ENCODE data around the gene RASGEF1B.

RASGEF1B gene

GRCh38 chr4:81471588-81472280, at the start of gene RASGEF1B:
Gene RASGEF1B (minus strand): TSS chr4:81471907. CDS start chr4:81459508, 12,399 bp downstream.
- DNase-seq, result peak; percentile 87

- no peak for DNase-seq
Observed at GRCh38 chr4:81519856-81520255, 48.1 kb upstream of the RASGEF1B start.

GRCh38 chr4:81519427-81519773, 47.7 kb upstream of the RASGEF1B start:
- DNase-seq, result no peak

GRCh38 chr4:81518762-81519426, 47.2 kb upstream of the RASGEF1B start:
- no peak for DNase-seq

- no peak for DNase-seq
Observed at GRCh38 chr4:81516241-81516640, 44.5 kb upstream of the RASGEF1B start.

DNA sequence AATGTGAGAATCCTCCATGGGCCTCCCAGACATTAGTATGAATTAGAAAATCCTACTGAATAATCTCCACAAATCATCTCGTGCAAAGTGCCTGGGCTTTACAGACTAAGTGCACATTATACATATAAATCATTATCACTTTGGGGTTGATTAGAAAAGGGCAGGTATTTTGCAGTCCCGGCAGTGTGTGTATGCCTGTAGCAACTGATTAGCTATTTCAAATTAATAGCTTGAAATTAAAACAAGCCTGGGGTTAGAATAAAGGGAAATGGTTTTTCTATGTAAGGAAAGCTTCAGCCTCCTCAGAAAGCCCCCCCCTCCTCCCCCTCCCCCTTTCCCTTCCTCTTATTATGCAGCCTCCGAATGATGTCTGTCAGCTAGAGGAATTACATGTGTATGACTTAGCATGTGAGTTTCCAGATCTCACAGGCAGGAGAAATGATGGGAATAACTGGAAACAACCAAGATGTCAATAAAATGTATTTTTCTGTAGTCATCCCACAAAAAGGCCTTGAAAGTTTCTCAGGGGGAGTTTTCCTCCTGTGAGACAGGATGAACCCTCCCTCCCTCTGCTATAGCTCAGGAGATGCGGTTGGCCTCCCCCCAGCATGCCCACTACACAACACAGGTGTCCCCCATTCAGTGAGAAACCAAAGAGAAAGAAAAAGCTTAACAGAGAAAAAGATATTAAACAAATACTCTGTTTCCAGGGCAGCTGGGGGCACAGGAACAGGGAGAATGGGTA, 41.2 kb upstream of the RASGEF1B start:
- no peak for DNase-seq

GRCh38 chr4:81512001-81512756, 40.5 kb upstream of the RASGEF1B start:
- DNase-seq, result no peak

DNA sequence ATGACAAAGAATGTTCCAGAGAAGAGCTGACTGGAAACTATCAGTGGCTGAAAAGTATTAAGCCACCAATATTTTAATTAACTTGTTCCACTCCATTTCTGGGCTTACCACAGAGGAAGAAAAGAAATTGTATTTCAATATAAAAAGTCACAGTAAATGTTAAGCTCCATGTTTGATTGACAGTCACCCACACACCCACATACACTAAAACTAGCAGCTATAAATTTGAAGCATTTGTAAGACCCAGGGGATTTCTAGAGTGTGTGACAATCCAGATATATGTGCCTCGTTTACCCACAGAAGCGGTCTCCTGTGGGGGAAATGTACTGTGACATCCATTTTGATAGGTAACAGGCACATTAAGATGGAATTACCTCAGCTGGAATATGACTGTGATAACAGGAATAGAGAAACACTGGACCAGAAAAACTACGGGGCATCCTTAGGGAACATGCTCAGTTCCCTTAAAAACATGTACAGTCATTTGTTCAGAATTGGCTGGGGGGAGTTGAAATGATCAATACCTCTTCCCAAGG, 39.0 kb upstream of the RASGEF1B start:
- DNase-seq, result no peak

DNA sequence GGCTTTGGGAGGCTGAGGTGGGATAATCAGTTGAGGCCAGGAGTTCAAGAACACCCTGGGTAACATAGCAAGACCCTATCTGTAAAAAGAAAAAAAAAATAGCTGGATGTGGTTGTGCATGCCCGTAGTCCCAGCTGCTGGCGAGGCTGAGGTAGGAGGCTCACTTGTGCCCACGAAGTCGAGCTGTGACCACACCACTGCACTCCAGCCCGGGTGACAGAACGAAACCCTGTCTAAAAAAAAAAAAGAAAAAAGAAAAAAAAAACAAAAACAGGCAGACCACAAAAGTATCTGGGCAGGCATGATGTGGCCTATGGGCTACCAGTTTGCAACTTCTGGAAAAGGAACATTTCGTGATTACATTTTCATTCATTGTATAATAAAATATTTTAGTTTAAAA, 38.1 kb upstream of the RASGEF1B start:
- no peak for DNase-seq

DNA sequence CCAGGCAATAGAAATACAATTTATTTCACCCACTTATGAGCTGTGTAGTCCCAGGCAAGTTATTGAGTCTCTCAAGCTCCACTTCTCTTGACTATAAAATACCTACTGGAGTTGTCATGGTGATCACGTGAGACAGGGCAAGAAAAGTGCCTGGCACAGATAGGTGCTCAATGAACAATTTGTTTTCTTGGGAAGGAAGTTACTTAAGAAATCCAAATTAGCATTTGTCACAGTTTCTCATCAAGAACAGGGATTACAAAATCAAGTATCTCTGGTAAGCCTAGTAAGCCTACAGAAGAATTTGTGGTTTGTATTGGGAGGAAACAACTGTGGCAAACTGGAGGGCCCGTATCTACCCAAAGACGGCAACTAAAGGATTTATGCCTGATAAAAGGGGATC, 37.5 kb upstream of the RASGEF1B start:
- no peak for DNase-seq

- DNase-seq, result no peak
Observed at GRCh38 chr4:81508411-81509185, 36.9 kb upstream of the RASGEF1B start.

DNA sequence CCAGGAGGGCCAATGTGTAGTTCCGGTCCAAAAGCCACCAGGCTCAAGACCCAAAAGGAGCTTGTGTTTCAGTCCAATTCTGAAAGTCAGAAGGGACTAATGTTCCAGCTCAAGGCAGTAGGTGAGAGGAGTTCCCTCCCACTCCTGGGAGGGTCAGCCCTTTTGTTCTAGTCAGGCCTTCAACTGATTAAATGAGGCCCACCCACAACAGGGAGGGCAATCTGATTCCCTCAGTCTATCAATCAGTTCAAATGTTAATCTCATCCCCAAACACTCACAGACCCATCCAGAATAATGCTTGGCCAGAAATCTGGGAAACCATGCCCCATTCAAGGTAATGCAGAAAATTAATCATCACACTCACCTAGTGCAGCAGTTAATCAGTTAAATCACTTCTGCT, 35.8 kb upstream of the RASGEF1B start:
- no peak for DNase-seq

- no peak for DNase-seq
Observed at GRCh38 chr4:81506731-81507130, 35.0 kb upstream of the RASGEF1B start.

GRCh38 chr4:81505726-81506125, 34.0 kb upstream of the RASGEF1B start:
- no peak for DNase-seq

DNA sequence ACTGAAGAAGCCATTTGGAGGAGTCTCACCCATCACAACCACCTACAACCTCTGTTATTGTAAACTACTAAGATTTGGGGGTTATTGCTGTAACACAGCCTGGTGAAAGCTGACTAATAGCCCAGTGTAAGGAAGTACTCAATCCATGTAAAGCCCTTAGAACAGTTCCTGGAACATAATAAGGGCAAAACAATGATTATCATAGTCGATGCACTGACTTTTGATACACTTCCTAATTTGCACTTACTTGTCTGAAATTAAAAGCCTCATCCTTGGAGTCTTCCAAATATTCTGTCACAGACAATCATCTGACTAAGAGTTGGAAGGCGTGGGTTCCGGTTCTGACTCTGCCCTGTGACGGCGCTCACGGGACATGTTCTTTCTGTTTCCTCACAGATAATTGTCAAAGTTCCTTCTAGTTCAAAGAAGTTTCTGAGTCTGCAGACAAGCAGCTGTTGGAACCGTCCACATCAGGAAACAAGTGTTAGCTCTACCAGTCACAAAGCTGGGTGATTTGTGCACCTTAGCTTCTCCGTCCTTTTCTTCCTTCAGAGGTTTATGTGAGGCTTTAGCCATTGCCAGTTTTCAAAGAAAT, 33.4 kb upstream of the RASGEF1B start:
- DNase-seq, result peak; percentile 75

DNA sequence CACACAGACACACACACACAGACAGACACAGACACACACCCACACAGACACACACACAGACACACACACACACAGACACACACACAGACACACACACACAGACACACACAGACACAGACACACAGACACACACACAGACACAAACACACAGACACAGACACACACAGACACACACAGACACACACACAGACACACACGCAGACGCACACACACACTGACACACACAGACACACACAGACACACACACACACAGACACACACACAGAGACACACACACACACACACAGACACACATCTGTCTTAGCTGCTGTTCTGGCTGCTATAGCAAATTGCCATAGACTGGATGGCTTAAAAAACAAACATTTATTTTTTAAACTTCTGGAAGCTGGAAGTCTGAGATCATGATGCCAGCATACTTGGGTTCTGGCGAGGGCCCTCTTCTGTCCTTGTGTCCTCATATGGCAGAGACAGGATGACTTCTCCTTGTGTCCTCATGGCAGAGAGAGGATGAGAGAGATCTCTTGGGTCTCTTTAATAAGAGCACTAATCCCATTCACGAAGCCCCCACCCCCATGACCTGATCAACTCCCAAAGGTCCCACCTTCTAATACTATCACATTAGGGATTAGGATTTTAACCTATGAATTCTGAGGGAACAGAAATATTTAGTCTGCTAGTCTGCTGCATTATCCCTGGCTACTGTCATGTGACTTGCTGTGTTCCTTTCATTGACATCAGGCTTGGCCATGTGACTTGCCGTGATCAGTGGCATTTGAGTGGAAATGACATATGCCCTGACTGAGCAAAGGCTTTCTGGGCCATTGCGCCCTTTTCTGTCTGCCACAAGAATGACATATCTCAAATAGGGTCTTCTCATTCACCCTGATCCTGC, 32.7 kb upstream of the RASGEF1B start:
- peak; percentile 24 for DNase-seq

- no peak for DNase-seq
Observed at GRCh38 chr4:81503586-81503985, 31.9 kb upstream of the RASGEF1B start.

DNA sequence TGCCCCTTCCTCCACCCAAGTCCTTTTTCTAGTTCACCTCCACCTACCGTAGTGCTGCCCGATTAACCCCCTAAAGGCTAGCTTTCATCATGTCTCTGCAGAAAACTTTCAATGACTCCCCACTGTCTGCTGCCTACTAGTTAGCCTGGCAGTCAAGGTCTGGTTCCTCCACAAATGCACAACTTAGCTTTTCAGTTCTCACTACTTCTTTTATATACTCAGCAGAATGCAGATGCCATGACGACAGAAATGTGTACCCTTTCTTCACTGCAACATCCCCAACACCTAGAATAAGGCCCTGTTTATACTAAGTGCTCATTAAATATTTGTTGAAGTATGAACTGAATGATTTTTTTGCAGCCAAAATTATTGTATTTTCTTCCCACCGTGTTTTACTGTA, 30.9 kb upstream of the RASGEF1B start:
- no peak for DNase-seq

DNA sequence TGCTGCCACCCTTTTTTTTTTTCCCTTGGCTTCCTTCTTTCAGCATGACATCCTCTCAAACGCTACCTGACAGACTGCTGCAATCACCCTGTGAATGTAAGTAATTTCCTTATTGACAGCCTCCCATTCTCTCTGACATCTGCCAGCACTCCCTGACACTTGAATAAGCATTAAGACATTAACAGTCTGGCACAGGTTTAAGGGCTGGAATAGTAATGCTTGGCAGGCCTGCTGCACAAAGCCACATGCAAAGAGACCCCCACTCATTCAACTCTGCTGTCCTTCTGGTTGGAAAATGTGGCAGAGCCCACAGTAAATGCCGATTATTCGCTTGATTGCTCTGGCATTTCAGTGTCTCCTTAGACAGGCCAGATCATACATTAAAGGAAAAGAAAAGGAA, 28.1 kb upstream of the RASGEF1B start:
- DNase-seq, result no peak

GRCh38 chr4:81498551-81499099, 26.9 kb upstream of the RASGEF1B start:
- no peak for DNase-seq
